HG03460 (cell line): ENCODE measurements around the gene SMARCD1.

Experiments
- ATAC-seq: cut with Tn5 transposase; IDR thresholded peaks from one replicate; pipeline ENCODE4 v1.9.1; 2021; ENCODE audit not compliant: unreplicated experiment

The SMARCD1 gene

DNA sequence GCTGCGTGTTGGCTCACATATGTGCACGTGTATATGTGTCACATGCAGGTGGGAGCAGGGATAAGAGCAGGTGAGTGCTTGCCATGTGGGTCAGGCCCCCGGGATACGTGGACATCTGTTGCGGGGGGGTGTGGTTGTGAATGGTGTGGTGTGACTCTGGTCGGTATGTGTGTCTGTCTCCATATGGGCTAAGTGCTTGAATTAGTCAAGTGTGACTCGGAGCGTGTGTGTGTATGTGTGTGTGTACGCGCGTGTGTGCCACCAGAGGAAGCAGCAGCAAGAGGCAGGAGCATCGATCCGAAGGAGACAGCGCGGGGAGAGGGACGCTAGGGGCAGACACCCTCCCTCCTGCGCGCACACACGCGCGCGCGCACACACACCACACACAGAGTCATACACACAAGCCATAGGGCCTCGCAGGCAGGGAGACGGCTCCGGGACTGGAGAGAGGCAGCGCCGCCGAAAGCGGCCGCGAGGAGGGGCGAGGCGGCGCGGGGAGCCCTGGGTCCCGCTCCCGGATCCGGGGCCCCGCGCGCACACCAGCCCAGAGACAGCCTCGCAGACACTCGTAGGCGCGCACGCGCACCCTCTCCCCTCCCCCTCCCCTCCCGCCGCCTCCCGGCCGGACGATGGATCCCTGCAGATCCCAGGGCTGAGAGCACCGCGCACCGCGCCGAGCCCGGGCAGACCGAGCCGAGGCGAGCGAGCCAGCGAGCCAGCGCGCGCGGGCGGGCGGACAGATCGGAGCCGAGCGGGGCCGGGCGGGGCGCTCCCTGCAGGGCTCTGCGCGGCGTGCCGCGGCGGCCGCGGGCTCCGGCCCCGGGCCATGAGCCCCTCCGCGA lies 27.9 kb upstream of the SMARCD1 start, which contains the start of gene ASIC1:
ASIC1 (plus strand) TSS at position 597 of the 842 bp plus-strand sequence. CDS start 1,171 bp downstream, outside the sequence.
- ATAC-seq, result no peak

DNA sequence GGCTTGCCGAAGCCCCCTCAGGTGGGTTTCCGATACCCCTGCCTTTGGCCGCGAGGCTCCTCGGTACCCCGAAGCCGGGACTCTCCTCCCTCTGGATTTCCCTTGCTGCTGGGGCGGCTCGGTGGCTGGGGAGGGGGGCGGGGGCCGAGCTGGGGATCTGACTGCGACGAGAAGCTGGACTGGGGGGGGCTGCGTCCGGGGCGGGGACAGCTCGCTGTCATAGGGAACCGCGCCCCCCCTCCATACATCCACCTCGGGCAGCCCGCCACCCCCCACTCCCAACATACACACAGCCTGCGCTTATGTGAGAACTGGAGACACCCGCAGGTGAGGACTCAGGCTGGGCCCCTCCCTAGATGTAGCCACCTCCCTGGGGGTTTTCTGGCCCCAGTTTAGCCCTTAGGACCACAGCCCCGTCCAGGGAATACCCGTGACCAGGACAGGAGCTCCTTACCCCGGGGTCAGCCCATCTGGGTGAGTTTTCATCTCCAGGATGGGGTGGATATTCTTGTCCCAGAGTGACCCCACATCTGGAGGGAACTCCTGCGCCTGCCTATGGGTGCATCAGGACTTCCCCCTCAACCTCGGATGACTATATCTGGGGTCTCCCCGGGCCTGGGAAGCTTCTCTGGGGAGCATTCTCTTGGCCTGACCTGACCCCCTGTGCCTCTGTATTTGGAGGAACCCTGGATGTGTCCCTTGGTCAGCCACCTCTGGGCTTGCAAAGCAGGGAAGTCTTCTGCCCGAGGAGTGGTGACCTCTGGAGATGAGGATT lies 27.1 kb upstream of the SMARCD1 start:
- ATAC-seq, result no peak

DNA sequence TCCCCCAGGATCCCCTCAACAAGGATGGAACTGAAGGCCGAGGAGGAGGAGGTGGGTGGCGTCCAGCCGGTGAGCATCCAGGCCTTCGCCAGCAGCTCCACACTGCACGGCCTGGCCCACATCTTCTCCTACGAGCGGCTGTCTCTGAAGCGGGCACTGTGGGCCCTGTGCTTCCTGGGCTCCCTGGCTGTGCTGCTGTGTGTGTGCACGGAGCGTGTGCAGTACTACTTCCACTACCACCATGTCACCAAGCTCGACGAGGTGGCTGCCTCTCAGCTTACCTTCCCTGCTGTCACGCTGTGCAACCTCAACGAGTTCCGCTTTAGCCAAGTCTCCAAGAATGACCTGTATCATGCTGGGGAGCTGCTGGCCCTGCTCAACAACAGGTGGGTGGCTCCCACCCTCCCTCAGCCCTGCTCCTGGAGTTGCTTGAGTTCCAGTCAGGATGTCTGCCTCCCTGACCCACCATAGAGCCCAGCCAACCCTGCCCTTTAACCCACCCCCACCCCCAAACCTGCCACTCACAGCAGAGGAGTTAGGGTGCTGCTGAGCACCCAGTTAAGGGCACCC lies 26.3 kb upstream of the SMARCD1 start:
- no peak for ATAC-seq

DNA sequence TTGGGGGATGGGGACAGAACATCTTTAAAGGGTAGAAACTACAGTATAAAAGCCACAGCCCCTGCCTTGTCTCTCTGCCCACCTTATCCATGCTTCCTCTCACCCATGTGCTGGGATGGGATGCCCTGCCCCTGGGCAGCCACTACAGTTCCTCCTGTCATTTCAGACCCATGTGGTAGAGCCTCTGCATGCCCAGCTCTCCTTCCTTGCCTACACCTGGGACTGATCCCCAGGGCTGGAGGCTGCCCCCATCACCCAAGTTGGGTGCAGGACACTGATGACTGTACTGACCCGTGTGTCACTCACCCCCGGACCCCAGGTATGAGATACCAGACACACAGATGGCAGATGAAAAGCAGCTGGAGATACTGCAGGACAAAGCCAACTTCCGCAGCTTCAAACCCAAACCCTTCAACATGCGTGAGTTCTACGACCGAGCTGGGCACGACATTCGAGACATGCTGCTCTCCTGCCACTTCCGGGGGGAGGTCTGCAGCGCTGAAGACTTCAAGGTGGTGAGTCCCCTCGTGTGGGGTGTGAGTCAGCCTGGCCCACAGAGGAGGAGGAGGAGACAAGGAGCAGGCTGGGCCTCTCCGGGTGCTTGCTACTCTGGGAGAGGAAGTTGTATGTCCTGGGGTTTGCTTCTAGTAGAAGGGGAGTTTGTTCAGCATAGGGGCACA lies 25.6 kb upstream of the SMARCD1 start:
- ATAC-seq, result no peak

DNA sequence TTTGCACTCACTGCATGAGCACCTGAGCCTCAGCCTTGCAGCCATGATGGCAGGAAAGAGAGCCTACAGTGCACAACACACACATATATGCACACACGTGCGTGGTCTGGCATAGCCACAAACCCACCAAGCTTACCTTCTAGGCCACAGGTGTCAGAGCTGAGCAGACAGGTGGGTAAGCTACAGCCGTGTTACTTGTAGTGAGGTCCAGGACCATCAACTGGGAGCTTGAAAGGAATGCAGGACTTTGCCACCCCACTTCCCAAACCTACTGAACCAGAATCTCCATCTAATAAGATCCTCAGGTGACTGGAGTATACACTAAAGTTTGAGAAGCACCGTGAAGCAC lies 25.0 kb upstream of the SMARCD1 start:
- ATAC-seq, result no peak

DNA sequence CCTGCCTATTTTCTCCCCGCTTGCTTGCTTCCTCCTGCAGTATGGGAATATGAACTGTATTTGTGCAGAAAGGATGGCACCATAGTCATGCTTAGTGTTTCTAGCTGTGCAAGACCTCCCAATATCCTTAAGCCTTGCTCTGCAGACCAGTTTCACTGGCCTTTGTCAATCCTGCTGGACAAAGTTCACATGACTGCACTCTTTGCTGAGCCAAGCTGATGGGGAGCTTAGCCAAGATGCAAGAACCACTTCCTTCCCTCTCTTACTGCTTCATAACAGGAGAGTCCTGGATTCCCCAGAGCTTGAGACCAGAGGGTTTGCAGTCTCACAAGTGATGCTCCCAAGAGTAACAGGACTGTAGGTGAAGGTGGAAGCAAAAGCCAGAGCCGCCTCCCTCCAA lies 24.0 kb upstream of the SMARCD1 start:
- ATAC-seq, result no peak

DNA sequence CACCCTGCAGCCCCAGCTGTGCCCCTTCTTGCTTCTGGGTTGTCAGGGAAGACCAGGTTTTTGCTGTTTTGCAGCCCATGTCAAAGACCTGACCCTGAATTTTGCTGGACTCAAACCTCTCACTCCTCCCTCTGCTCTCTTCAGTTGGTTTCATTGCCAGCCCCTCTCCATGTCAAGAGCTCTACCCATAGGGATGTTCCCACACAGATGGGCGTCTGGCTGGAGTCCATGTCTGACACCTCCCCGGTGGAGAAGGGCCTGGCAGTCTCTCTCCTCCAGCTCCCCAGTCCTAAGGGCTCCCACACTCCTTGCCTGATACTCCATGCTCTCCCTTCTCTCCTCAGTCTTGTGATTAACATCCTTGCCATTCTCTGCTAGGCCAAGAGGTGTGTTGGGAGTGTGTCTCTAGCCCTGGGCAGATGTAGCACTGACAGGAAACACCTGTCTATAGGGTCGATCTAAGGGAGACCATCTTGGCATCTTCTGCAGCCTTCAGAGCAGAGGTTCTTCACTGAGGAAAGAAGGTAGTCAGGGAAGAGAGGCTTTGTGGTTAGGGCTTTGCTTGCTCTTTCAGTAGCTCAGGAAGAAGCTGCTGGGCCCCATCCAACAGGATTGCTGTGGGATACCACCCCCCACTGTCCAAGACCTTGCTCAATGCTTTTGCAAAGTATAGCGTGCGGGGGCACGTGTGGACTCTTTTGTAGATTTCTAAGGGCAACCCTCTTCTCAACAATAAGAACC lies 23.0 kb upstream of the SMARCD1 start:
- ATAC-seq, result no peak

DNA sequence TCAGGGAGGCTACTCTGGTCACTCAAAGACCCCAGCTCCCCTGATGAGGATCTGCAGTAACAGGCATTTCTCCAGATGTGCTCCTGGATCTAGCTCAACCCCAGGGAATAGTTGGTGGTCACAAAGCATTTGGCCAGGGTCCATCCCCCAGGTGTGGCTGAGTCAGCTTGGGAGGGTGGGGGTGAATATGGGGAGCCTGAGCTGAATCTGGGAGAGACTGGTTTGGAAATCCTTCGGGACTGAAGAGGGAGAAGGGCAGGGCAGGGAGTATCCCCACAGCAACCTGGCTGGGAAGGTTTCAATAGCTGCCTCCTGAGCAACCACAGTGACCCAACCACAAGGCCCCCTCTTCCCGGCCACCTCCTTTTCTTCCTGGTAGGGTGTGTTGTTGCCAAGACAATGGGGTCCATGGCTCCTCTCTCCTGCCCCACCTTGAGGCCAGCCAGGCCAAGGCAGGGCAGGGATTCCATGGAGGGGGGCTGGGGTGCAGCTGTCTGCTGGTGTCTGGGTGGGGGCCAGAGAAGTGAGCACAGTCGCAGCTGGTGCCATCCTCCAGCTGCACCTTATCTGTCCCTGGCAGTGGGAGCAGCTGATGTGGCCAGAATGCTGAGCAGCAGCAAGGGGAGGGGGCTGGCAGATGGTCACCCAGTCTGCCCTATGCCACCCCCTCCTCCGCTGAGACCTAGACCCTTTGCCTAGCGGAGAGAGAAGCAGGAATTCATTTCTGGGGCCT lies 22.2 kb upstream of the SMARCD1 start:
- ATAC-seq, result no peak

DNA sequence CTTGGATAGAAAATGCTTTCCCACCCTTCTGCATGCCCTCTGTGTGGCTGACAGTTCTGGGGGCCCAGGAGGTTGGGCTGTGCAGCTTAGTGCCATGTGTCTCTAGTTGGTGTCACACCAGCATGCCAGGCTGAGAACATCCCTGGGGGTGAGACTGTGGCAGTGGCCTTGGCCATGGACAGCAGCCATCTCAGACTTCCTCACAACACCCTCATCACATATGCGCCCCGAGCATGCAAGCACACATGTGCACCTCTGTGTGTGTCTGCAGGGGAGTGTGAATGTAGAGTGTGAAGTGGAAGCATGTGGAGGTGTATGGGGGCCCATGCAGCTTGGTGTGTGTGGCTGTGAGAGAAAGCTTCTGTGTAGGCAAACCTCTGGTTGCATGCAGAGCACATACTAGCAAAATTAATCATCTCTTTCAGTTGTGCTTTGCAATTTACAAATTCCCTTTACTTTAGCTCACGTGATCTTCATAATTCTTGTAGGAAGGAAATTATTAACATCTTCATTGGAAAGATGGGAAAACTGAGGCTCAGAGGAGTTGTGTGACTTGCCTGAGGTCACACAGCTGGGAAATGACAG lies 19.3 kb upstream of the SMARCD1 start:
- no peak for ATAC-seq

DNA sequence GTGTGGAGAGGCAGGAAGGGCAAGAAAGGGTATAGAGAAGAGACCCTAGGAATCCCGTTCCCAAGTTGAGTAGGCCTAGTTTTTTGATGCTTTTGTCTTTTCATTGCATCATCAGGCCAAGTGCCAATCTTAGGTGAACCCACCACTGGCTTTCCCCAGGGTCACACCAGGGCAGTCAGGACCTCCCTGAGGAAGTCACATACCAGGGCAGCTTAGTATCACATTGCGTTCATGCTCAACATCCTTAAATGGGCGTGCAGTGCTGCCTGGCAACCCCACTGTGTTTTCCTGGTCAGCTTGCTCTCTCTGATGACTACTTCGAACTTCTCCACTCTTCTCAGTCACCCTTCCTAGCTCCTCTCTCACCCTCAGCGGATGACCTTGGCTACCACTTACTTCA lies 18.7 kb upstream of the SMARCD1 start:
- ATAC-seq, result no peak

DNA sequence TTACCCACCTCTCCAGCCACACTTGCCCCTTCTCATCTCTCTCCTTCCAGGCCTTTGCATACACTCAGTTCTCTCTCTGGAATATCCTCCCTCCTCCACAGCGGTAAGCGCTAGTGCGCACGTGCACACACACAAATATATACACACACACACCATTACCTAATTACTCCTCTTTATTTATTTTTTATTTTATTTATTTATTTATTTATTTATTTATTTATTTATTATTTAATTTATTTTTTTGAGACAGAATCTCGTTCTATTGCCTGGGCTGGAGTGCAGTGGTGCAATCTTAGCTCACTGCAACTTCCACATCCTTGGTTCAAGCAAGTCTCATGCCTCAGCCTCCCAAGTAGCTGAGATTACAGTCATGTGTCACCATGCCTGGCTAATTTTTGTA lies 16.1 kb upstream of the SMARCD1 start:
- ATAC-seq, result no peak

DNA sequence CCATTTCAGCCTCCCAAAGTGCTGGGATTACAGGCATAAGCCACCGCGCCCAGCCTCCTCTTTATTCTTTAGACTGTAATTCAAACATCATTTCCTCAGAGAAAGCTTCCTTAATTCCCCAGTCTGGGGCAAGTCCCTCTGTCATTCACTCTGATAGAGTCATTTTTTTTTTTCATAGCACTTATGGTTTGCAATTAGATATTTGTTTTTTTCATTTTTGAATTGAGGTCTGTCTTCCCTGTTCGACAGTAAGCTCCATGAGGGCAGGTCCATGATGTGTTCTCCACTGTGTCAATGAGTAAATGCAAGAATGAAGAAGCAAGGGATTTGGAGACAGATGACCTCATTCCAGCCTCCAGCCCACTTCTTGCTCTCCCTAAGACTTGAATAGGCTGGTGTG lies 15.6 kb upstream of the SMARCD1 start:
- ATAC-seq, result no peak

DNA sequence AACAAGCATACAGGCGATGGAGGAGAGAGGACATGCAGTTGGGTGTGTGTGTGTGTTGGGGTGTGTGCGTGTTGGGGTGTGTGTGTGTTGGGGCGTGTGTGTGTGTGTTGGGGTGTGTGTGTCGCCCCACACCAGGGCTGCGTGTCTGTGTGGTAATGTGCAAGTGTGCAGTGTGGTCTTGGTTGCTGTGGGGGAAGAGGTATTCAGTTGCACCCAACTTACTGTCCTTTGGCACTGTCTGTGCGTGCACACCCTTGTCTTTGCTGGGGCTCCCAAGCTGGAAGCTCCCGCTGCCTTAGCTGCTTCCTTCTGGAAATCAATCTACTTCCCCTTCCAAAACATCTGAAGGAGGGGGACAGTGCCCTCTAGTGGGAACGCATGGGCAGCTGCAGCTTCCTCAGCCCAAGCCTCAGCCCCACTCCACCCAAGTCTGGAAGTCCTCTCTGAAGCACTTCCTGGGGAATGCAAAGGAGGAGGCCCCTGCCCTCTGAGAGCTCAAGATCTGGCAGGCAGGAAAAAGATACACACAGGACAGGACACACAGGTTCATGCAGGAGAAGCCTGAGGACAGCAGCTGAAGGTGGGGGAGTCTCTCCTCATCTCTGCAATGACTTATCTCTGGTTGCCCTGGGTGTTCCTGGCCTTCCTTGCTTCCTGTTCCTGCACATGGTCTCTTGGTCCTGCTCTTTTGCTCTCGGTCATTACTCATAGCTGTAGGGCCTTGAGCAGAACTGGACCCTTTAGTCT lies 14.7 kb upstream of the SMARCD1 start:
- ATAC-seq, result no peak

DNA sequence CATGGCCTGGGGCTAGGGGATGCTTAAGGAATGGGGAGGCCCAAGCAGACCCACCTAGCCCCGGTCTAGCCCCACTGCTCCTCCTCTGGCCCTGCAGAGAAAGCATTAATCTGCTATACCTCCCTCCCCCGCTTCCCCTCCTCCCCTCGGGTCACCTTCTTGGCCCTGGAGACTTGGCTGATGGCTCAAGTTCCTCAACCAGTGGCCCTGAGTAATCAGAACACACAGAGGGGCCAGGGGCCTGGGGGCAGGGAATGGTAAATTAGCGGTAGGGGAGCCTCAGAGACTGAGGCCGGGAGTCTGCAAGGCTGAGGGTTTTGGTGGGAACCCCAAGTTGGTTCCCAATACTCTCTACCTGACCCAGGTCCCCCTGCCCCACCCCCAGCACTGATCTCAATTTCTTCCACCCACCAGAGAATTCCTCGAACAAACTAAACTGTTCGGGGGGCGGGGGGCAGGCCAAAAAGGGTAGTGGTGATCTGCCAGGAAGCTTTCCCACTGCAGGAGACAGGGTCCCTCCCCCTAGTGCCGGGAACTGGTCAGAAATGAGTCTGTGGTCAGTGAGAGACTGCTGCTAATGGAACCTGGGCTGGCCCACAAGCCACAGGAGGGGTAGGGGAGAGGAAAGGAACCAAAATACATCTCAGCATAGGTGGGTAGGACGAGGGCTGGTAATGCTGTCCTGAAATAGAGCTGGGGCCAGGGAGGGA lies 12.8 kb upstream of the SMARCD1 start:
- ATAC-seq, result no peak

DNA sequence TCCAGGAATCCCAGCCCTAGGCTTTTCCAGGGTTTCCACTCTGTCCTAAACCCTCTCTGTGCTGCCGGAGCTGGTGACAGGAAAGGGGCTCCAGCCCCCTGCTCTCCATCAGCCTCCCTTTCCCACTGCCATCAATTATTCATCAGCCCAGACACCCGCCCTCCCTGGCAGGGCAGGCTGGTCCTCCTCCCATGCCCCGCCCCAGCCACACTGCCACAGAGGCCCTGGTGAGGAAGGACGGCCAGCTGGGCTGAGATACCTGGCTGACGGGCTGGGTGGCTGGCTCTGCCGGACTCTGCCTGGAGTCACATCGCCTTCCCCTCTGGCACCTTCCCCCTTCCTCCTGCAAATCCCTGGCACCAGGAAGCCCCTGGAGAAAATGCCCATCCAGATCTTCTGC lies 11.9 kb upstream of the SMARCD1 start:
- no peak for ATAC-seq

DNA sequence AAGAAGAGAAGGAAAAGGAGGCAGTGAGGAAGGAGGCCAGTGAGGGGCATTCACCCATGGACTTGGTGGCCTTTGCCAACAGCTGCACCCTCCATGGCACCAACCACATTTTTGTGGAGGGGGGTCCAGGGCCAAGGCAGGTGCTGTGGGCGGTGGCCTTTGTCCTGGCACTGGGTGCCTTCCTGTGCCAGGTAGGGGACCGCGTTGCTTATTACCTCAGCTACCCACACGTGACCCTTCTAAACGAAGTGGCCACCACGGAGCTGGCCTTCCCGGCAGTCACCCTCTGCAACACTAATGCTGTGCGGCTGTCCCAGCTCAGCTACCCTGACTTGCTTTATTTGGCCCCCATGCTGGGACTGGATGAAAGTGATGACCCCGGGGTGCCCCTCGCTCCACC lies 11.4 kb upstream of the SMARCD1 start:
- no peak for ATAC-seq

DNA sequence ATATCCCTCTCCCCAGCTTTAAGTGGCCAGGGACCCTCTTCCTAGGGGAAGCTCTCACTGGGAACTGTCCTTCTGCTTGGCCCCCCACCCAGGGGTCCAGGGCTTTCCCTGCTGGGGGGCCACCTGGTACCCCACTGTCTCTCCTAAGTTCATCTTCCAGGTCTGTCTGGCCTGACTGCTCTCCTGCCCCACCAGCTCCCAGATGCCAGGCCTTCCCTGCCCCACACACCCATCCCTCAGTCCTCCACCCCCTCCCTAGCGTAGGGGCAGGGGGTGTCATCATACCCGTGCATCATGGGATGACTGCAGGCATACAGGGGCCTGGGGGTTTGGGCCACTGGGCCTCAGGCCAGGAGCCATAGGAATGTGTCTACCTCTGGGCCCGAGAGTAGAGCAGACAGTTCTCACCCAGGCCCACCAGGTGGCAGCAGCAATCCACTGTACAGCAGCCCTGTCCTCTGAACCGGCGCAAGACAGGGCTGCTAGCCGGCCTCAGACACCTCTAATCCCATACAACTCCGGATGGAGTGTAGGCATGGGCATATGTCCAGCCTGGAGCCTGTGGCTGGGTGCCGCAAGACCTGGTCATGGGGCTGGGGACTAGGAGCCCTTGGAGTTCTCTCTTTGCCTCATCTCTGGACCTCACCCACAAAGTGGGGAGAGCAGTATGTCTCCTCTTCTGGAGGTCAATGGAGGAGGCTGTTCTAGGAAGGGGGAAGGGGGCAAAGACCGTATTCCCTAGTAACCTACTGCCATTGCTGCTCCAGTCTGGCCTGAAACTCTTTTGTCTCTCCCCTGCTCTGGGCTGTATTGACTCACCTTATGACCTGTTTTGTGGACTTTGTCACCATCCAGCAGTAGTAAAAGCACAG lies 10.0 kb upstream of the SMARCD1 start:
- ATAC-seq, result peak; percentile 67

DNA sequence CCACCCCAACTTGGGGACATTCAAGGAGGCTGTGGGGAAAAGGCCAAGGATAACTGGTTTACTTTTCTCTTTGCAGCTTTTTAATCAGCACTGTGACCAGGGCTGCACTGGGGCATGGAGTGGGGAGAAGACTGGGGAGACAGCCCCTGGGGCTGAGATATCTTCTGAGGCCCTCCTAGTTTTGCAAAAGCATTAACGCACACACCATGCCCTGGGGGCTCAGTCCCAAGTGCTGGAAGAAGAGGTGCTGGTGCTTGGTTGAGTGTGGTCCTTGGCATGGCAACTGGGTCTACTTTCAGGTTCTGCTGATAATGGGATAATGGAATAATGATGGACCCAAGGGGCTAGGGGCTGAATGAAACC lies 9.4 kb upstream of the SMARCD1 start:
- no peak for ATAC-seq
